Hepatocyte (in vitro differentiated cells): Measurements from ENCODE around the gene BRS3. TPM values are rescaled to one million over a fixed set of nuclear protein-coding genes. Genes with fewer than 3 reads are reported as not detected.

ENCODE experiments used
- DNase-seq: peaks from one replicate; pipeline ENCODE4 v3.0.0-alpha.2; 2016; ENCODE audit warnings: low spot score
- H2AFZ ChIP-seq: fragments of 200-600 bp; sonication (generic); 2 replicates; pipeline ENCODE4 v1.6.0; 2016; ENCODE audit warnings: antibody characterized with exemption, mild to moderate bottlenecking
- H3K27ac ChIP-seq: fragments of 200-600 bp; sonication (generic); 2 replicates; pipeline ENCODE4 v1.5.1; 2016; ENCODE audit warnings: mild to moderate bottlenecking
- H3K27me3 ChIP-seq: fragments of 200-600 bp; sonication (generic); 2 replicates; pipeline ENCODE4 v1.6.1; 2016
- H3K36me3 ChIP-seq: fragments of 200-600 bp; sonication (generic); replicated peaks from 2 replicates; pipeline ENCODE4 v1.5.1; 2016; ENCODE audit warnings: low read depth; ENCODE audit not compliant: insufficient read depth
- H3K4me1 ChIP-seq: fragments of 200-600 bp; sonication (generic); 2 replicates; pipeline ENCODE4 v1.5.1; 2016; ENCODE audit warnings: mild to moderate bottlenecking, moderate library complexity; ENCODE audit not compliant: insufficient read depth
- H3K4me2 ChIP-seq: fragments of 200-600 bp; sonication (generic); 2 replicates; pipeline ENCODE4 v1.6.0; 2016
- H3K4me3 ChIP-seq: fragments of 200-600 bp; sonication (generic); 2 replicates; pipeline ENCODE4 v1.5.1; 2016; ENCODE audit warnings: mild to moderate bottlenecking
- H3K79me2 ChIP-seq: fragments of 200-600 bp; sonication (generic); 2 replicates; pipeline ENCODE4 v1.6.0; 2017; ENCODE audit warnings: mild to moderate bottlenecking
- H3K9me2 ChIP-seq: fragments of 200-600 bp; sonication (generic); replicated peaks from 2 replicates; pipeline ENCODE4 v1.6.0; 2017; ENCODE audit warnings: mild to moderate bottlenecking; ENCODE audit not compliant: insufficient read depth
- H3K9me3 ChIP-seq: fragments of 200-600 bp; sonication (generic); 2 replicates; pipeline ENCODE4 v1.5.1; 2016; ENCODE audit warnings: low read depth, mild to moderate bottlenecking
- H4K20me1 ChIP-seq: fragments of 200-600 bp; sonication (generic); 2 replicates; pipeline ENCODE4 v1.6.0; 2016; ENCODE audit warnings: mild to moderate bottlenecking; ENCODE audit not compliant: insufficient read depth, poor library complexity, severe bottlenecking
- CTCF ChIP-seq: fragments of 200-600 bp; sonication (generic); IDR thresholded peaks from 2 replicates; pipeline ENCODE4 v1.5.1; 2016; ENCODE audit warnings: antibody characterized with exemption, mild to moderate bottlenecking; ENCODE audit not compliant: poor library complexity
- EZH2 ChIP-seq: fragments of 200-600 bp; sonication (generic); IDR thresholded peaks from 2 replicates; pipeline ENCODE4 v1.6.1; 2016; ENCODE audit warnings: antibody characterized with exemption, mild to moderate bottlenecking, borderline replicate concordance
- EZH2phosphoT487 ChIP-seq: fragments of 200-600 bp; sonication (generic); IDR thresholded peaks from one replicate; pipeline ENCODE4 v1.6.1; 2018; ENCODE audit warnings: antibody characterized with exemption, mild to moderate bottlenecking, low read depth, moderate library complexity; ENCODE audit not compliant: unreplicated experiment, severe bottlenecking
- WGBS: methylation state at CpG from one replicate; pipeline ENCODE4 v1.1.6; 2016; ENCODE audit warnings: low lambda C conversion rate; ENCODE audit errors: missing lambda C conversion rate; 5-methylcytosine and 5-hydroxymethylcytosine counted together
- polyA plus RNA-seq: library from polyadenylated mRNA; unstranded; fragments of >200 nt; fragmentation: Nextera tagmentation; extraction: Ambion mirVana; gene quantifications from 2 replicates; pipeline ENCODE4 v1.2.1, GENCODE V29; 2016
- total RNA-seq: library from RNA; depleted of rRNA; stranded (reverse); fragments of >200 nt; gene quantifications from 2 replicates; pipeline ENCODE4 v1.2.3, GENCODE V29; 2014

The BRS3 gene
- total and polyA plus RNA-seq, 2 experiments from 2014 or later, result not detected

GRCh38 chrX:136468391-136469103 is 19.2 kb upstream of the BRS3 start:
- no peaks in the 10 kb centered on the region for H3K9me2 ChIP-seq
- TF ChIP-seq EZH2 (no peak), EZH2phosphoT487 (no peak), CTCF (no peak)
- H3K4me2 ChIP-seq, result no peak overlapping the region
- no peaks in the 10 kb centered on the region for H4K20me1 ChIP-seq
- no peak overlapping the region for H3K4me3 ChIP-seq
- no peaks in the 10 kb centered on the region for H3K36me3 ChIP-seq
- 81% methylated on average over 2 of the region's 2 CpGs for WGBS
- no peaks in the 10 kb centered on the region for H3K4me1 ChIP-seq
- H3K27me3 ChIP-seq, result no peaks in the 10 kb centered on the region
- no peak overlapping the region for H3K27ac ChIP-seq
- no peaks in the 10 kb centered on the region for H3K9me3 ChIP-seq
- DNase-seq, result no peak
- no peaks in the 10 kb centered on the region for H3K79me2 ChIP-seq
- H2AFZ ChIP-seq, result no peak overlapping the region

GRCh38 chrX:136473663-136474062 is 14.1 kb upstream of the BRS3 start:
- Histone ChIP-seq H3K9me3 (no peaks in the 10 kb centered on the region), H2AFZ (no peak overlapping the region), H3K9me2 (no peaks in the 10 kb centered on the region), H3K36me3 (no peaks in the 10 kb centered on the region), H3K79me2 (no peaks in the 10 kb centered on the region), H3K27me3 (no peaks in the 10 kb centered on the region), H3K27ac (no peak overlapping the region), H4K20me1 (no peaks in the 10 kb centered on the region), H3K4me1 (no peaks in the 10 kb centered on the region), H3K4me2 (no peak overlapping the region), H3K4me3 (no peak overlapping the region)
- TF ChIP-seq EZH2 (no peak), CTCF (no peak), EZH2phosphoT487 (no peak)
- DNase-seq, result no peak
- 53% methylated on average over 4 of the region's 4 CpGs for WGBS

- H3K27ac ChIP-seq, result no peak overlapping the region
- no peaks in the 10 kb centered on the region for H3K27me3 ChIP-seq
- no peaks in the 10 kb centered on the region for H4K20me1 ChIP-seq
- H2AFZ ChIP-seq, result no peak overlapping the region
- TF ChIP-seq EZH2 (no peak), EZH2phosphoT487 (no peak), CTCF (no peak)
- H3K79me2 ChIP-seq, result no peaks in the 10 kb centered on the region
- H3K9me3 ChIP-seq, result no peaks in the 10 kb centered on the region
- no peaks in the 10 kb centered on the region for H3K4me1 ChIP-seq
- no peaks in the 10 kb centered on the region for H3K36me3 ChIP-seq
- no peak overlapping the region for H3K4me3 ChIP-seq
- 51% methylated on average over 3 of the region's 3 CpGs for WGBS
- H3K9me2 ChIP-seq, result no peaks in the 10 kb centered on the region
- DNase-seq, result no peak
- no peak overlapping the region for H3K4me2 ChIP-seq
These were observed 12.5 kb upstream of the BRS3 start for GRCh38 chrX:136475236-136475635.

- Histone ChIP-seq H2AFZ (no peak overlapping the region), H3K4me2 (no peak overlapping the region), H3K27me3 (no peaks in the 10 kb centered on the region), H3K9me2 (no peaks in the 10 kb centered on the region), H3K36me3 (no peaks in the 10 kb centered on the region), H4K20me1 (no peaks in the 10 kb centered on the region), H3K79me2 (no peaks in the 10 kb centered on the region), H3K27ac (no peak overlapping the region), H3K4me1 (no peaks in the 10 kb centered on the region), H3K9me3 (no peaks in the 10 kb centered on the region), H3K4me3 (no peak overlapping the region)
- TF ChIP-seq EZH2 (no peak), CTCF (no peak), EZH2phosphoT487 (no peak)
- no peak for DNase-seq
- 91% methylated on average over 2 of the region's 2 CpGs for WGBS
These were observed 11.2 kb upstream of the BRS3 start for GRCh38 chrX:136476501-136476900.
